Epithelial cell of proximal tubule (primary cell): ENCODE measurements around the gene KY. TPM values are rescaled to one million over a fixed set of nuclear protein-coding genes. Genes with fewer than 3 reads are reported as not detected.
"Not testable (repeated sequence)": the region's sequence is repeated elsewhere in the genome, so short reads cannot be mapped to it uniquely, and the experiment has no call there.

Source experiments
- DNase-seq: peaks from one replicate; pipeline ENCODE4 v3.0.0-alpha.2; 2011; ENCODE audit warnings: low read depth
- H3K4me3 ChIP-seq: 2 replicates; pipeline ENCODE4 v1.5.1; 2011; ENCODE audit warnings: low read depth, mild to moderate bottlenecking, low read length
- total RNA-seq: library from RNA; depleted of rRNA; stranded (reverse); fragments of >200 nt; gene quantifications from 2 replicates; pipeline ENCODE4 v1.2.3, GENCODE V29; 2015
- TF ChIP-seq, protein P1 (sequence below): conservative IDR thresholded peaks from 2 replicates; pipeline ENCODE4 v1.5.1; 2012; ENCODE audit warnings: low read depth, mild to moderate bottlenecking, low read length

The KY gene
- total RNA-seq, 1 donor from 2014 or later, result not detected

DNA sequence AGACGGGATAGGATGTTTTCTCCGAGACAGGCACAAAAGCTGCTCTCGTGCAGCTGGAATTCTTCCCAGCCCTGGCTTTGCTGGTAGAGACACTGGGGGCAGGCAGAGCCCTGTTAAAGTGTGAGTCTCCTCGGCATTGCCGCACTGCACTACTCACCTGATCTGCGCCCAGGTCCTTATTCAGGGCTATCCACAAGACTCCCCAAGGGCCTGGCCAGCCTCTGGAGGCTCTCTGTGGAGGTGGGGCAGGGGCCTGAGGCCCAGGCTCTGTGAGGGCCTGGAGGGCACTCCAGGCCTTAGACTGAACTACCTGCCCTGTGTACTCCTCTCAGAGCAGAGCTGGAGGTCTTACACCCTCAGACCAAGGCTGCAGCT is 48.4 kb downstream of the KY start:
- DNase-seq, result no peak
- TF ChIP-seq, protein P1, sequence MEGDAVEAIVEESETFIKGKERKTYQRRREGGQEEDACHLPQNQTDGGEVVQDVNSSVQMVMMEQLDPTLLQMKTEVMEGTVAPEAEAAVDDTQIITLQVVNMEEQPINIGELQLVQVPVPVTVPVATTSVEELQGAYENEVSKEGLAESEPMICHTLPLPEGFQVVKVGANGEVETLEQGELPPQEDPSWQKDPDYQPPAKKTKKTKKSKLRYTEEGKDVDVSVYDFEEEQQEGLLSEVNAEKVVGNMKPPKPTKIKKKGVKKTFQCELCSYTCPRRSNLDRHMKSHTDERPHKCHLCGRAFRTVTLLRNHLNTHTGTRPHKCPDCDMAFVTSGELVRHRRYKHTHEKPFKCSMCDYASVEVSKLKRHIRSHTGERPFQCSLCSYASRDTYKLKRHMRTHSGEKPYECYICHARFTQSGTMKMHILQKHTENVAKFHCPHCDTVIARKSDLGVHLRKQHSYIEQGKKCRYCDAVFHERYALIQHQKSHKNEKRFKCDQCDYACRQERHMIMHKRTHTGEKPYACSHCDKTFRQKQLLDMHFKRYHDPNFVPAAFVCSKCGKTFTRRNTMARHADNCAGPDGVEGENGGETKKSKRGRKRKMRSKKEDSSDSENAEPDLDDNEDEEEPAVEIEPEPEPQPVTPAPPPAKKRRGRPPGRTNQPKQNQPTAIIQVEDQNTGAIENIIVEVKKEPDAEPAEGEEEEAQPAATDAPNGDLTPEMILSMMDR, result no peak
- H3K4me3 ChIP-seq, result no peak overlapping the region

DNA sequence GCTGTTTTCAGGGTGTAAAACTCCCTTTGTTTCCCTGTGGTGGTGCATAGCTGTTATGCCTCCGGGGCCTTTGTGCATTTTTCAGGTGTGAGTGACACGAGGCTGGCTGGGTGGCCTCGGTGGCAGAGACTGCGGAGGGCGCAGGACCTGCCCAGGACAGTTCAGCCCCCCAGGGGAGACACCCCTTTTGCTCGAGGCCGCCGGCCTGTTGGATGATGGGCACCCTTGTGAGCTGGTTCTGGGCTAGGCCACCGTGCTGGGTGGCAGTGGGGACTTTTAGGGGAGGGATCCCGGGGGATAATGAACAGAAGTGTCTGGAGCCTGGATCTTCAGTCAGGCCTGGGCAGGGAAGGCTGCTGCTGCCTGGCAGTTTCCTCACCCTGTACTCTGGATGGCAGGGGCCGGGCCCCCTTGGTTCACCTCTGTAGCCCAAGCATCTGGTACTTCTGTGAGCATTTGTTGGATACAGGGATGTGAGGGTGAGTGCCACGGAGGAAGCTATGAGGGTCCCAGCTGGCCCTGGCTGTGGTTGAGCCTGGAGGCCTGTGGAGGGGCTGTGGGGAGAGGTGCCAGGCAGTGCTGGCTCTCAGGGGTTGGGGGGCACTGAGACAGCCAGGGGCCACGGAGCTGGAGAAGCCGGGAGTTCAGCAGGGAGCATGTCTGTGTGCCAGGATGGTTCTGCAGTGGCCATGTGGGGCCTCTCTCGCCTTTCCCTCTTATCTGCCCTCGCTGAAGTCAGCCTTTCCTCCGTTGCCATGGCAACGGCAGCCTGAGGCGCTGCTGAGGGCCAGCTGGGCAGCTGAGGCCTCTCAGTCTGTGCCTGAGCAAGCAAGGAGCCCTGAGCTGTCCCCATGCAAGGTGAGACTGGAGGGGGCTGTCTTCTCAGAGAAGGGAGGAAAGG is 49.0 kb downstream of the KY start:
- DNase-seq, result no peak
- TF ChIP-seq, protein P1, result no peak
- H3K4me3 ChIP-seq, result no peak overlapping the region

DNA sequence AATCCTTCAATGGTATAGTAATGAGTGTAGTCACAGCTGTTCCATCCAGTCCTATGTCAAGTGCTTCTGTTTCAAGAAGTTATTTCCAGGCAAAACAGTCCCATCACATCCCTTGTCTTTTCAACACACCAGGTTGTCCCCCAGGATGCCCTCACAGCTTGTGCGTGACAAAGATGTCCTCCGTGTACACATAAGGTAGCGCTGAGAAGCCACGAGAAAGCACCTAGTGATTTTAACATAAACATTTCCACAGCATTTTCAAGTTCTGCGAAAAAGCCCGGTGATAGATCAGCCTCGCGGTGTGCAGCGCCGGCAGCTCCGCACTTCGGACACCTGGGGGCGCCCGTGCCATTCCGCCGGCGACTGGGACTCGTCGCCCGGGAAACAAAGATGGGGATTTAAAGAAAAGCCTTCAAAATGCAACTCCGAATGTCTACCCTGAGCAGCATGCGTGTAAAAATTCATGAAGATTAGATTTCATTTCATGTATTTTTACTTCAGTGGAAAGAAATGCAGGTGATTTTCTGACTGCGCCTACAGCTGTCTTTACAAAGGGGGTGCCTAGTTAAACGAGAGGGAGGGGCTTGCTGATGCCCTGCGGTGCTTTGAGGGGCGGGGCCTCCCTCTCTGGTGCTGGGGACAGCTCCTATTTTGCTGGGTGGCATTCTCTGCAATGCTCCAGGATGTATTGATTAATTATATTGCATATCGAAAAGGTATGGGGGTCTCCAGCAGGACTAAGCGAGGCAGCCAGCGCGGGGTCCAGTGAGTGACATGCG is 49.9 kb downstream of the KY start:
- DNase-seq, result no peak
- TF ChIP-seq, protein P1, result peak; percentile 94
- no peak overlapping the region for H3K4me3 ChIP-seq

DNA sequence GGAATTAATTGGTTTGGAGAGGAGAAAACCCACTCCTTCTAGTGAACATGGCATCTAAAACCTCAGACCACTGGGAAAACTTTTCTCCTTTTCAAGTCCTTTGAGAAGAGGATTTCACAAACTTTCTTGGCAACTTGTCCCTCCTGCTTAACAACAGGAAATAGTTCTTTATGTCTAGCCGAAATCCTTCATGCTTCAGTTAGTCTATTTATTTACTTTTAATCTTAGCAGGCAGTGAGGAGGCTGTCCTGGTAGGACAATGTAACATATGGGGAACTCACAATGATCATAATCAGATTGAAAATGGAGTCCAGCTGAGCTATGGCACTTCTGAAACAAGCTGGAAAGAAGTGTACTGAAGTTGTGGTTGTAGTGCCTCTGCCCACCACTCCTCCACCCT is 50.6 kb downstream of the KY start:
- TF ChIP-seq, protein P1, result no peak
- no peak overlapping the region for H3K4me3 ChIP-seq
- DNase-seq, result no peak

DNA sequence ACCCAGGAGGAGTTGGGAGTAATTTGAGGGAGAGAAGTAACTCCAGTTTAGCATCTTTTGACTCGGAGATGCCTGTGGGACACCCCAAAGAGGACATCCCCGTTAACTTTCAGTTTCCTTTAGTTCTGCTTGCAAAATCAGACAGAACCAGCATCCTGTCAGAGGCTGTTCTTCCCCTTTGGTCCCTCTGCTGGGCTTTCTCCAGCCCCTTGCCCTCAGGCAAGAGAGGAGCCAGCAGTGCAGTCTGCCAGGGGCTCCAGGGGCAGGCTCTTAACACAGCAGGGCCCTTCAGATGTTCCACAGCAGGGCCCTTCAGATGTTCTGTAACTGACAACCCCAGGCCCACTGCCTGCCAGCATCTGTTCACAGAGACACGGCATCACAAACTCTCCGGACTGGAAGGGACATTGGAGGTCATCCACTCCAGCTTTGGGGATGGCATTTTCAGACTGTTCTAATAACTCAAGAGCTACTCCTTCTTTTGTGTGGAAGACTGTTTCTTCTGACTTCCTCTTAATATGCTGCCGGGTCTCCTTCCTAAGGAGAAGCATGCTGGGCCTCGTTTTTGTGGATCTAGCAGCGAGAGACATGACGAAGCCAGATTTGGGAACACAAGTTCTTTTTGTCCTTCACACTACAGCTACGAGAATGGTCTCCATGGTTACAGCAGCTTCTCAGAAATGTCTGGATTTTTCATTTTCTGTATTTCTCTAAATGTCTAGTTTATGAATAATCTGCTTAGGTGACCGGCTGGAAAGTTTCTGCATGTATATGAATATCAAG is 51.9 kb downstream of the KY start:
- no peak for DNase-seq
- no peak overlapping the region for H3K4me3 ChIP-seq
- TF ChIP-seq, protein P1, result no peak

DNA sequence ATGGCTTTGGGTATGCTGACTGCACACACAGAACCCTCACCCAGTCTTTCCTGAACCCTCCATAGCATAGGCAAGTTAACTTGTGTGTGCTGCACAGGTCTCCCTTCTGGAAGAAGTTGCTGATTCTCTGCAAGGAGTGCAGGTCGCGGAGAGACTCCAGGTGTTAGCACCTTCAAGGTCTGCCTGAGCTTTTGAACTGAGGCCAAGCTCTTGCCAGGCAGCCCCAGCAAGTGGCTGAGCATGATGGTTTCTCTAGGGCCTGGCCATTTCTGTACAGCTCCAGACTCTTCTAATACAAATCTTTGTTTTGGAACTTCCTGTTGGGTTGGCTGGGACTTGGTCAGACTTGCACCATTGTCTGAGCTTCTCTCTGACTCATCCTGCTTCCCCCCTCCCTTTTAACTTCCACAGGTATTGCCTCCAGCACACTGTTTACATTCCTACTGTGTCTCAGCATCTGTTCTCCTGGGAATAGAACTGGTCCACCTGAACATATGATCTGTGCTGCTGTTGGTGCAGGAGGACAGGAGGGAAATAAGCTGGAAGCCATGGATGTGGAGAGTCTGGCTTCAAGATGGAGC is 53.3 kb downstream of the KY start:
- no peak for DNase-seq
- TF ChIP-seq, protein P1, result no peak

DNA sequence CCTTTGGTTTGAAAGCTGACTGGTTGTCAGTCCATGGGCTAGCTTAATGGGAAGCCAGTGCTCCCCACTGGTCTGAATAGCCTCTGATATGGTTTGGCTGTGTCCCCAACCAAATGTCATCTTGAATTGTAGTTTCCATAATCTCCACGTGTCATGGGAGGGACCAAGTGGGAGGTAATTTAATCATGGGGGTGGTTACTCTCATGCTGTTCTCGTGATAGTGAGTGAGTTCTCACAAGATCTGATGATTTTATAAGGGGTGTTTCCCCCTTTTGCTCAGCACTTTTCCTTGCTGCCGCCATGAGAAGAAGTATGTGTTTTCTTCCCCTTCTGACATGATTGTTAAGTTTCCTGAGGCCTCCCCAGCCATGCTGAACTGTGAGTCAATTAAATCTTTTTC is 55.8 kb downstream of the KY start:
- DNase-seq, H3K4me3 ChIP-seq: not testable (repeated sequence)

More for the DNA sequence above, 53.3 kb downstream of the KY start:
- no peak overlapping the region for H3K4me3 ChIP-seq
